GM18520 (cell line): ENCODE measurements around the gene BMP8B.

Source experiments
- ATAC-seq: cut with Tn5 transposase; IDR thresholded peaks from one replicate; pipeline ENCODE4 v1.9.1; 2021; ENCODE audit not compliant: unreplicated experiment

The BMP8B gene

GRCh38 chr1:39727932-39728317 lies 60.7 kb downstream of the BMP8B start:
- ATAC-seq: no peak

GRCh38 chr1:39727221-39727931 lies 61.3 kb downstream of the BMP8B start:
- ATAC-seq: no peak

- no peak for ATAC-seq
These were observed 62.1 kb downstream of the BMP8B start for GRCh38 chr1:39726600-39726999.

- ATAC-seq: no peak
These were observed 66.2 kb downstream of the BMP8B start for GRCh38 chr1:39722495-39722894.

GRCh38 chr1:39721664-39722063 lies 67.0 kb downstream of the BMP8B start:
- ATAC-seq: no peak

GRCh38 chr1:39720094-39720999 lies 68.3 kb downstream of the BMP8B start:
- ATAC-seq: no peak

- no peak for ATAC-seq
These were observed 70.9 kb downstream of the BMP8B start for GRCh38 chr1:39717809-39718208.

GRCh38 chr1:39713557-39713956 lies 75.1 kb downstream of the BMP8B start:
- no peak for ATAC-seq

GRCh38 chr1:39711966-39712340 lies 76.7 kb downstream of the BMP8B start:
- no peak for ATAC-seq

GRCh38 chr1:39711104-39711965 lies 77.3 kb downstream of the BMP8B start:
- no peak for ATAC-seq

GRCh38 chr1:39707506-39707905 lies 81.2 kb downstream of the BMP8B start:
- no peak for ATAC-seq
